ENCODE results near the gene ERCC6L2.

The ERCC6L2 gene

GRCh38 chr9:95978106-95978505, 102.6 kb downstream of the ERCC6L2 start:
- no peak for DNase-seq (ENCODE audit: low read depth in 2 of 2)

GRCh38 chr9:95979446-95979845, 104.0 kb downstream of the ERCC6L2 start:
- DNase-seq (ENCODE audit: low read depth in 2 of 2), result peak in 1 of 2 experiments; percentile 4

GRCh38 chr9:95980262-95981125, 105.0 kb downstream of the ERCC6L2 start:
- peak; percentile 19 to 29 for DNase-seq (ENCODE audit: low read depth in 2 of 2)

GRCh38 chr9:95981761-95982390, 106.4 kb downstream of the ERCC6L2 start:
- DNase-seq (ENCODE audit: low read depth in 2 of 2), result no peak

- no peak for DNase-seq (ENCODE audit: low read depth in 2 of 2)
Measured at GRCh38 chr9:95985440-95986055, 110.1 kb downstream of the ERCC6L2 start.

- DNase-seq (ENCODE audit: low read depth in 2 of 2), result peak; percentile 5 to 6
Measured at GRCh38 chr9:95989297-95989696, 113.8 kb downstream of the ERCC6L2 start.

- DNase-seq (ENCODE audit: low read depth in 2 of 2), result no peak
Measured at GRCh38 chr9:95991326-95991725, 115.8 kb downstream of the ERCC6L2 start.

- no peak for DNase-seq (ENCODE audit: low read depth in 2 of 2)
Measured at GRCh38 chr9:95992536-95992935, 117.0 kb downstream of the ERCC6L2 start.

- no peak for DNase-seq (ENCODE audit: low read depth in 2 of 2)
Measured at GRCh38 chr9:95993337-95993736, 117.8 kb downstream of the ERCC6L2 start.

- no peak for DNase-seq (ENCODE audit: low read depth in 2 of 2)
Measured at GRCh38 chr9:95999390-95999789, 123.9 kb downstream of the ERCC6L2 start.

- no peak for DNase-seq (ENCODE audit: low read depth in 2 of 2)
Measured at GRCh38 chr9:96004379-96004778, 128.9 kb downstream of the ERCC6L2 start.

GRCh38 chr9:96006296-96006879, 130.9 kb downstream of the ERCC6L2 start:
- no peak for DNase-seq (ENCODE audit: low read depth in 2 of 2)

- DNase-seq (ENCODE audit: low read depth in 2 of 2), result no peak
Measured at GRCh38 chr9:96006961-96007360, 131.5 kb downstream of the ERCC6L2 start.

GRCh38 chr9:96008502-96009222, 133.2 kb downstream of the ERCC6L2 start:
- DNase-seq (ENCODE audit: low read depth in 2 of 2), result no peak

- DNase-seq (ENCODE audit: low read depth in 2 of 2), result no peak
Measured at GRCh38 chr9:96009223-96009602, 133.7 kb downstream of the ERCC6L2 start.

- DNase-seq (ENCODE audit: low read depth in 2 of 2), result no peak
Measured at GRCh38 chr9:96009690-96010472, 134.4 kb downstream of the ERCC6L2 start.

GRCh38 chr9:96014078-96014477, 138.6 kb downstream of the ERCC6L2 start:
- no peak for DNase-seq (ENCODE audit: low read depth in 2 of 2)

GRCh38 chr9:96015876-96016686, 140.6 kb downstream of the ERCC6L2 start:
- DNase-seq (ENCODE audit: low read depth in 2 of 2), result no peak

Data from fibroblast of skin of left biceps (primary cell).